GM19468 (cell line): ENCODE results near the gene FGF3.
"Not testable (repeated sequence)": the region's sequence is repeated elsewhere in the genome, so short reads cannot be mapped to it uniquely, and the experiment has no call there.

Experiments used
- ATAC-seq: cut with Tn5 transposase; IDR thresholded peaks from one replicate; pipeline ENCODE4 v1.9.1; 2021; ENCODE audit warnings: mild to moderate bottlenecking, moderate library complexity, moderate number of reproducible peaks; ENCODE audit not compliant: unreplicated experiment; ENCODE audit errors: extremely low read depth

Gene FGF3

DNA sequence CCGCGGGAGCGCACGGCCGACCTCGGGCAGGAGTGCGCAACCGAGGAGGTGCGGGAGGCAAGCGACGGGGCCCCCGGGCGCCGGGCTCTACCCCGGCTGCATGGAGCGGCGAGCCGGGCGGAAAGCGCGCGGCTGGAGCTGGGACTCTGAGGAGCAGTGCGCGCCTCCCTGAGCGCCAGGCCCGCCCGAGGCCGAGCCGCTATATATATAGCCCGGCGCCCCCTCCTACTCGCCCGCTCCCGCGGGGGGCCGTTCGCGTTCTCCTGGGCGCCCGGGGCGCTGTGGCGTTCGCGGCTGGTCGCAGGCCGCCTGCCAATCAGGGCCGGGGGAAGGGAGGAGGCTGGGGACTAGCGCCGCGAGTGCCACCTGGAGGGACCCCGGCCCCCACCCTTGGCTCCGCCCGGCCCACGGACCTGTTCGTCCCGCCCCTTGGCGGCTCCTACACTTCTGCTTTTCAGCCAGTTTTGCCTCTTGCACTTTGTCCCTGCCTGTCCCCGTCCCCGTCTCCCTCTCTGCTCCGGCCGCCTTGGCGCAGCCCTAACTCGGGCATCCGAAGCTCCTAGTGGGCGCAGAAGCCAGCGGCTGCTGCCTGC is 44.0 kb downstream of the FGF3 start, which contains the start of gene FGF4:
FGF4 (minus strand) TSS at position 179 of the 593 bp plus-strand sequence. CDS start 257 bp downstream, outside the sequence.
- ATAC-seq = no peak

DNA sequence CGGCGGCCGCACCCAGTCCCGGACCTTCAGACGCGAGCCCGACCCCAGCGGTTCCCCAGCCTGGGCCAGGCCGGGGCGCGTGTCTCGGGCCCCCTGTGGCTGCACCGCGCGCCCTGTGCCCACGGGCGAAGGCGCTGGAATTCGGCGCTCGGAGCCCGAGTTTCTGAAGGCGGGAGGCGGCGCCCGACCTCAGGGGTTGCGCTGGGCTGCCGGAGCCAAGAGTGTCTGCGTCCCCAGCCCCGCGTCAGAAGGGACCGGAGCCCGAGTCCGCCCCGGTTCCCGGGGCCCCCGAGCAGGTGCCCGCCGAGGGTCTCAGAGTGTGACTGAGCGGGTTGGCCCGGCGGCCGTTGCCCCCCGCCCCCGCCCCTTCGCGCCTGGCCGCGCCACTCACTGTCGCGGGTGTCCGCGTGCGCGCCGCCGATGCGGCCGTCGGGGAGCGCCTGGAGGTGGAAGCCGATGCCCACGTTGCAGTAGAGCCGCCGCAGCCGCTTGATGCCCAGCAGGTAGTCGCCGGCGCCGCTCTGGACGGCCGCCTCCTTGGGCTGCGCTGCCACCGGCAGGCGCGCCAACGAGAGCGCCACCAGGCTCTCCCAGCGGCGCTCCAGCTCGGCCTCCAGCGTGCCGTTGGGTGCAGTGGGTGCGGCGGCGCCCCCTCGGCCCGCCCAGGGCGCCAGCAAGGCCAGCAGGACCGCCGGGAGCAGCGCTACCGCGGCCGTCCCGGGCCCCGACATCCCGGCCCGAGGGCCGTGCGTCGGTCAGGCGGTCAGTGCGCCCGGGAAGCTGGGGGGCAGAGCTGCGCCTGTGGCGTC is 44.7 kb downstream of the FGF3 start:
- no peak for ATAC-seq

DNA sequence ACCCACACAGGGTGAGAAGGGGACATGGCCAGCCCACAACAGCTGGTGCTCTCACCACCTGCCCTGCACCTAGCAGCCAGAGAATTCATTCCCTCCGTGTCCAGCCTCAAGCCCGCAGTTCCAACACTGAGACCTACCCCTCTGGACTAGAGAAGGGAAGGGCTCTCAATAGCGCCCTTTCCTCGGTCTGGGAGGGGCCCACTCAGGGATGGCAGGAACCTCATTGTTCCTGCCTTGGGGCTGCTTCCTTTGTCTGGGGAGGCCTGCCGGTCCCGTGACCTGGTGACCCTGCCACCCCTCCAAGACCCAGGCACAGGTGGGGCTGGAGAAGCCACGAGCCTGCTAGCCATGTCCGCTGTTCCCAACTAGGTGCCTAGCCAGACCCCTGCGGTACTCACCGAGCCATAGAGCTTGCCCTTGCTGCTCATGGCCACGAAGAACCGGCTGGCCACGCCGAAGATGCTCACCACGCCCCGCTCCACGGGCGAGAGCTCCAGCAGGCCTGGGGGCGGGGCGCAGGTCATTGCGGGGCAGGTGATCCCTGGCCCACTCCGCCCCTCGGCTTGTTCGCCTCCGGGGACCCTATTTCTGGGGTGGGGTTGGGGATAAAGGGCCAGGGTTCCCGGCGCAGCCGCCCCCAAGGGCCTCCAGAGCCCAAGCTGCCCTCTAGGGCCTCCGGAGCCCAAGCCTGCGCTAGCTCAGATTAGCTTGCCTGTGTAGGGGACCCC is 45.4 kb downstream of the FGF3 start:
- ATAC-seq = no peak

DNA sequence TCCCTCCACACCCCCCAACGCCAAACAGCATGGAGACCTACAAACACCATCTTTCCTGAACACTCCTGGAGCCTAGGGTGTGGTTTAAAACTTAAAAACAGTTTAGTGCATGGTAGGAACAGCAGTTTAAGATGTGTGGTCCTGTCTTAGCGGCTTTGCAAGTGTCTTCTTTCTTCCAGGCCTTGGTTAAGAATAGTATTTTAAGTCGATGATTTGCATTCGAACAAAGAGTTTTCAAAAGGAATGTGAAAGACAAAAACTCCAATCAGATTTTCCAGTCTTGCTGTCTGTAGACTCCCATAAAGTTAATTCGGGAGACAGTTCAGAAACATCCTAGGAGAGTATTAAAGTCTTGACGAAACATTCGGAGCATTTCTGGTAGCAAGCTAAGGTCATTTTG is 47.8 kb downstream of the FGF3 start:
- no peak for ATAC-seq

DNA sequence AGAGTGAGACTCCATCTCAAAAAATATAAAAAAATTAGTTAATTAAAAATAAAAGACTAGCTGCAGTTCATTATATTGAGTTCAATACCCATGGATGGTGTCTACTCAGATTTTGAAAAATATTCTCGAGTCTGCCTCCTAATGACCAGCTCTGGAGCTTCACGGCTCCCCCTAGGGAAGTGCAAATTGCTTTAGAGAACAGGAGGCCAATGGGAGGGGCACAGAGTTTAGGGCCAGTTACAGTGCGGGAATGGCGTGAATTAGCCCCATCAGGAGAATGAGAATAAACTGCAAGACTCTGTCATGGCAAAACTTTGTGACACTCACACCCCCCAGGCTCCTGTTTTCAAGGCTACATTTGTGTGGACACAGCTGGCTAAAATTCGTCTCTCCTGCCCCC is 48.7 kb downstream of the FGF3 start:
- no peak for ATAC-seq

DNA sequence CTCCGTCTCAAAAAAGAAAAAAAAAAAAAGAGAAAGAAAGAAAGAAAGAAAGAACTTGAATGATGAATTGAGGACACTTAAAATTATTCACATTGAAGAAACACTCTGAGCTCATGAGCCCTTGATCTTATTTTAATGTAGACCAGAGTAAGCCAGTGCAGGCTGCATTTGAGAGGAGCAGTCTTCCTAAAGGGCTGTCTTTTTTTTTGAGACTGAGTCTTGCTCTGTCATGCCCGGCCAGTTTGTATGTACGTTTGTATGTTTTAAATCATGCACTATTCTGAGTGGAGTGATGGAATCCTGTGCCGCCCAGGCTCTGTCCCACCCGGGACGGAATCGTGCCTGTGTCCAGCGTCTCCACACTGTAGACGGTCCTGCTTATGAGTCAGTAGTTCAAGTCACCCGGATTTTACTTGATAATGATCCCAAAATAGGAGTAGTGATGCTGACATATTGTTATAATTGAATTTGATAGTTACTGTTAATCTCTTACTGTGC is 53.7 kb downstream of the FGF3 start:
- ATAC-seq = no peak

DNA sequence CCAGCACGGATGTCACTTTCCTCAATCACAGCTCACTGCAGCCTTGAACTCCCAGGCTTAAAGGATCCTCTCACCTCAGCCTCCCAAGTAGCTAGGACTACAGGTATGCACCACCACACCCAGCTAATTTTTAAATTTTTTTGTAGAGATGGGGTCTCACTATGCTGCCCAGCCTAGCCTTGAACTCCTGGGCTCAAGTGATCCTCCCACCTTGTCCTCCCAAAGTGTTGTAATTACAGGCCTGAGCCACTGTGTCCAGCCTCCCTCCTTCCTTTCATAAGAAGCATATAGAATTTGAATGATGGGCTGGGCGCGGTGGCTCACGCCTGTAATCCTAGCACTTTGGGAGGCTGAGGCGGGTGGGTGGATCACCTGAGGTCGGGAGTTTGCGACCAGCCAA is 54.3 kb downstream of the FGF3 start:
- not testable (repeated sequence) for ATAC-seq

DNA sequence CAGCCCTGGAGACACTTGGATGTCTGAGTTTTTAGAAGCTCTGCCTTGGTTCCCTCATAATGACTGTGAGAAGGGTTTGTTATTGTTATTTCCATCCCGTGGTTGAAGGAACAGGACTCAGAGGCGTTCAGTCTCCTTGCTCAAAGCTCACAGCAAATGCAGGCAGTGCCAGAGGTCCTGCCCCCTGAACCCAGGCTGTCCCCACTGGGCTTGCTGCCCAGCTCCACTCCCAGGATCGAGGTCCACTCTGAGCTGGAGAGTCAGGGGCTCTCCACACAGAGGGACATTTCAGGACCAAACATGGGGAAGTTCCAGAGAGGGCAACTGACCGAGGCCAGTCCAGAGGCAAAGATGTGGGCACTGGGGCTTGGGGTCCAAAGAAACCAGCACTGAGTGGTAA is 58.9 kb downstream of the FGF3 start:
- no peak for ATAC-seq
